LHCN-M2 (cell line): ENCODE results near the gene TMED3. TPM values are rescaled to one million over a fixed set of nuclear protein-coding genes. Genes with fewer than 3 reads are reported as not detected.
"Not testable (repeated sequence)": the region's sequence is repeated elsewhere in the genome, so short reads cannot be mapped to it uniquely, and the experiment has no call there.

Source experiments
- DNase-seq: peaks from one replicate; pipeline ENCODE4 v3.0.0-alpha.2; 2012; ENCODE audit warnings: low read depth
- total RNA-seq: library from RNA; depleted of rRNA; stranded (reverse); fragments of >200 nt; gene quantifications from 2 replicates; pipeline ENCODE4 v1.2.3, GENCODE V29; 2014

The TMED3 gene
- total RNA-seq, 1 experiment from 2014 or later: 126 TPM

DNA sequence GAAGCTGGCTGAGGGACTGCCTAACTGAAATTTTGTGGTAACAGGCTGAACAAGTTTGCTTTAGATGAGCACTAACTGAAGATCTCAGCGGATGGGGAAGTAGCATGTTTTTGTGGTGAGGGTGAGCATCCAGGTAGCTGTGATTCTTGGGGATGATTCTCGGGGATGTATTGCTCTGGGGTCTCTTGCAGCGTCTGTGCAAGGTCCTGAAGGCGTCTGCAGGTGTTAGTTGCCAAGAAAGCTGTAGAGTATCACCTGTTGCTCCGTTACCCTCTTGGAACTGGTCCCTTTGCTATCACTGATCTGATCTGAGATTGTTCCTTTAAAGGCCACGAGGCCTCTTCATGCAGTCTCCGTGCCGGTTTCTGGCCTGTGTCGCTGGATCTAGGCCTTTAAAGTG, 6.0 kb downstream of the TMED3 start:
- no peak for DNase-seq

DNA sequence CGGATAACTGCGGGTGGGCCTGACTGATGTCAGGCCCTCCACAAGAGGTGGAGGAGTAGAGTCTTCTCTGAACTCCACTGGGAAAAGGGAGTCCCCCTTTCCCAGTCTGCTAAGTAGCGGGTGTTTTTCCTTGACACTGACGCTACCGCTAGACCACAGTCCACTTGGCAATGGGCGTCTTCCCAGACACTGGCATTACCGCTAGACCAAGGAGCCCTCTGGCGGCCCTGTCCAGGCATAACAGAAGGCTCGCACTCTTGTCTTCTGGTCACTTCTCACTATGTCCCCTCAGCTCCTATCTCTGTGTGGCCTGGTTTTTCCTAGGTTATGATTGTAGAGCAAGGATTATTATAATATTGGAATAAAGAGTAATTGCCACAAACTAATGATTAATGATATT, 9.1 kb downstream of the TMED3 start:
- not testable (repeated sequence) for DNase-seq

DNA sequence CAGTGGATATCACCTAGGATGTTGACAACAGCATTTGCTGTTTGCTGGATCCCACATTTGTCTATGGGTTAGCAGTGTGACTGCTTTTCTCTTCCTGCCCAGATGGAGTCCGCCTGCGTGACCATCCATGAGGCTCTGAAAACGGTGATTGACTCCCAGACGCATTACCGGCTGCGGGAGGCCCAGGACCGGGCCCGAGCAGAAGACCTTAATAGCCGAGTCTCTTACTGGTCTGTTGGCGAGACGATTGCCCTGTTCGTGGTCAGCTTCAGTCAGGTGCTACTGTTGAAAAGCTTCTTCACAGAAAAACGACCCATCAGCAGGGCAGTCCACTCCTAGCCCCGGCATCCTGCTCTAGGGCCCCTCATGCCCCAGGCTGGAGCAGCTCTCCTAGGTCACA, 11.0 kb downstream of the TMED3 start:
- no peak for DNase-seq

DNA sequence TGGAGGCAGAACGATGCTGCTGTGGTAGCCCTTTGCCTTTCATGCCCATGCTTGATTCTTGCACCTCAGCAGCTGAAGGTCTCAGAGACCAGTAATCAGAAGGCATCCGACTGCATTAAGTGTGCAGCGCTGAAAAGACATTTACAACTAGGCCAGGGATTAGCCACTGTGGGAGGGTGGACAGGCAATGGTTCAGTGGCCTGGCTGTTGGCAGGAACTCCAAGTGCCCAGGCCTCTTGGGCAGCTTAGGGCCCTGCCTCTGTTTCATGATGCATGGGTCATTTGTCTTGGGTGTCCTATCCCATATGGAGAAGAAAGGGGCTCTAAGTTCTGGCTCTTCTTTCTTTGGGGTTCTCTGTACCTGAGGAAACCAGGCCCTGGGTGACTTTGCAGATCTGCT, 11.4 kb downstream of the TMED3 start:
- no peak for DNase-seq

DNA sequence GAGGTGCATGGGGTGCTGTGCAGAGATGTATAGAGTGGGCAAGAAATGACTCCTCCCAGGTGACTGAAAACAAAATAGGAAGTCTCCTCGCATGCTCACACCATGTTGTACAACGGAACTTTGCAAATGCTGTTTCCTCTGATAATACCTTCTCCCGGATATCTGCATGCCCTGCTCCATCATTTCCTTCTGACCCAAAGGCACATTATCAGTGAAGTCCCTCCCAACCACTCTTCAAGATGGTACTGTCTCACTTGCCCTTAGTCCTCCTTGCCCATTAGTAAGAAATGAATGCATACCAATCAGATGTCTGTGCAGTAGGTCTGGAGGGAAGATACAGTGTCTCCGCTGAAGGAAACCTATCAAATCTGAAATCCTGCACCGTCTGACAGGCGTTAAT, 12.0 kb downstream of the TMED3 start:
- no peak for DNase-seq

DNA sequence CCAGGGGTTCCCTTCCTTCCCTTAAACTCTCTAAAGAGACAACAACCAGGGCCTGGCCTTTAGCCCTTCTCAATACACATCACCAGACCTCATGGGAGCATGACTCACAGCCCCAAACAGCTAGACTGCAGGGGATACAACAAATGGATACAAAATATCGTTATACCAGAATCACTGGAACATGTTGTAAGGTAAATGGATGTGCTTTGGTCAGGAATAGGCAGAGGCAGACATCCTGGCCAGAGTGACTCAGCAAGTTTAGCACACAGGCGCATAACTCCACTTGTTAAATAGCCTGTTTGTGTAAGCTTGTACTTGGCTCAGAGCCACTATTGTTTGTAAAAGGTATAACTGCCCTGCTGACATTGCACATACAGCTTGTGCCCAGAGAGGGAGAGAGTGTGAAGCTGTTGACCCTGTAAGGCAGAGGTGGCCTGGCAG, 18.3 kb downstream of the TMED3 start:
- DNase-seq: peak; percentile 92

DNA sequence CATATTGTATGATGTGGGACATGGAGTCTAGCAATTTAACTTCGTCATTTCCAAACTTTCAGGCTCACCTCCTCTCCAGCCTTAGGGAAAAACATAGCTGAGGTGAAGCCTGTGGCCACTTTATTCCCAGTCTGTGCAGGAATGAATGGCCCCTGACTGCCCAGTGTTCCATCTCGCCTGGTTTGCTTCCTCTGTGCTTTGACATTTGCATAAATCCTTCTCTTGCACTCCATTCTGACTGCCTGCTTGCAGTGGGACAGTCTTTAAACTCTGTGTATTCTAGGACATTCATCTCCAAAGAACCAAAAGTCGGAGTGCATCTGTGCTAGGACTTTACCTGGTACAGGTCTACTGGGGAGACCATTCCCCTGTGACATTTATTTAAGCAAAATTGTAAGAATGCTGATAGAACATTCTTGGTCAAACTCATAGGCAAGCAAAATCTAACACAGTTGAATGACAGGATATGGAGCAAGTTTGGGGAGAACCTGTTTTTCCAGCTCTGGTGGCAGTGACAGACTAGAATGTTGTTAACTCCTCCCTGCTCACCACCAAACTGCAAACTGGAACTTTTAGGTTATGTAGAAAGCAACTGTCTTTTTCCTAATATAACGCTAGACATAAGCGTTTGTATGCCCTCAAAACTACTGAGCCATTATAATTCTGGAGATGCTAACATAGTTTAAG, 22.1 kb downstream of the TMED3 start:
- no peak for DNase-seq

DNA sequence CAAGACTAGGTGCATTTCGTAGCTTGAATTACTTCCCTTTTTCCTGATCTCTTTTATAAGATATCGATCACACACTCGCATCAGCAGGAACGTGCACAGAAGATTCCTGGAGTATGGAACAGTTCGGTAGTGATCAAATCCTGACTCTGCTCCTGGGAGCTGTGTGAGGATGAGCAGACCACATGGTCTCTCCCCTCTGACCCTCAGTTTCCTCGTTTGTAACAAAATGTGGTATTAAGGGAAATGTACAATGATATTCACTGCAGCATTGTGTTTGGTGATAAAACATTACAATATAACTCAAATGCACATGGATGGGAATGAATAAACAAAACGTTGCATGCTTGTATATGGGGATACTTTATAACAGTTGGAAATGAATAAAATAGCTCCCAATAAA, 26.7 kb downstream of the TMED3 start:
- no peak for DNase-seq

DNA sequence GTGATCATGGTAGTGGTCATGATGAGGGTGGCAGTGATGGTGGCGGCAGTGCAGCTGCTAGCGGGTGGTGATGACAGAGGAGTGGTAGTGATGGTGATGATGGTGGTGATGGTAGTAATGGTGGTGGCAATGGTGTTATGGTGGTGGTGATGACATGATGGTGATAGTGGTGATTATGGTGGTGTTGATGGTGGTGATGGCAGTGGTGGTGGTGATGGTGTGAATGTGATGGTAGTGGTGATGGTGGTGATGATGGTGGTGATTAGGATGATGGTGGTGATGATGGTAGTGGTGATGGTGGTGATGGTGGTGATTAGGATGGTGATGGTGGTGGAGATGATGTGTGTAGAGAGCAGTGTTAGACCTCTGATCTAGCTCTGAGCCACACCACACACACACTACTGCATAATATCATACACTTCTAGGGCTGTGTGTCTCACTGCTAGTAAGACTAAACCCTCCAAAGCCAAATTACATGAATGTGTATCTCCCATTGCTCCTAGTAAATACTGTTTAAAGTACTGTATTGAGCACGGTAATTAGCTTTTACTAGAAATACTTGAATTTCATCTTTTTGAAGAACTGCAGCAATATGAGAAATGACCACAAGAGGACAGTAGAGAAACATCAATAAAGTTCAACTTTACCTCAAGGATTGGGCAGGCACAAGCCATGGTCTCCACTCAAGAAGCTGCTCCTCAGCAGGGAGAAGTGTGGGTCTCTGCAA, 28.8 kb downstream of the TMED3 start:
- DNase-seq: peak; percentile 40

DNA sequence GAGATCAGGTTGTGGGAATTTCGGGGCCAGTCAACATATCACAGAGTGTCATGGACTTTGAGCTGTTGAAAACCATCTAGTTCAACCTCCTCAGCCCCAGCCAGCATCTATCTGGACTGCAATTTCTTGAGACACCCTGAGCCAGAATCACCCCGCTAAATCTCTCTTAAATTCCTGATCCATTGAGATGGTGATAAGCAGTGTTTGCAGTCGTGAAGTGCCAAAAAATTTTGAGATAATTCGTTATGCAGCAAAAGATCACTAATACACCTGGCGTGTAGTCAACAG, 29.3 kb downstream of the TMED3 start:
- DNase-seq: no peak

DNA sequence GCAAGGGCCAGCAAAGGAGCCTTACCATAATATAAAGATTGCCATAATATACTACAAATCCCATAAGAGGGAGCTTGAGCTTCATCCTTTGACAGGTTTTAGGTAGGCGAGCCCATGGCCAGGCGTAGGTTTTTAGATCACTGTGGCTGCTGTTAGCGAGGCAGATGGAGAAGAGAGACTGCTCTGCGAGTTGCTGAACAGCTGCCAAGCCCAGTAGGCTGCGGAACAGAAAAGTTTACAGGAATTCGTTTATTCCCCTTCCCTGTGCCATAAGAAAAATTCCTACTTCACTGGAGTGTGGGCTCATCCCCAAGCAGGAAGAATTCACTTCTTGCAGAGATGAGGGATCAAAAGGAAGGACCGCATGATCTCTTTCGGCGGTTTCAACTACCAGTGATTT, 30.5 kb downstream of the TMED3 start:
- no peak for DNase-seq

DNA sequence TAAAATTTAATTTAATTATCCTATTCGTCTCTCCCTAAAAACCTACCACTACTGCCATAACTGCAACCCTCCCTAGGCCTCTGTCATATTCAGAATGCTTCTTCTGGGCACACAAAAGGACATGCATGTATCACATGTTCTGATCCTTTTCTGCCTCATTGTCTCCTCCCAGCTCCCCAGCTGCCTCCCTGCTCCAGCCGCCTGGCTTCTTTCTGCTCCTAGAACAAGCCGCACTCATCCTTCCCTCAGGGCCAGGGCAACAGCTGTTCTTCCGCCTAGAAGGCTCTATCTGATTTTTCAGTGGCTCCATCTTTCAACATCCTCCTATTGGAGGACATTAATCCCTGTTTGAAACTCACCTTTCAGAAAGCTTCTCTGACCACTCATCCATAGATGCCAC, 38.6 kb downstream of the TMED3 start:
- DNase-seq: peak; percentile 37

DNA sequence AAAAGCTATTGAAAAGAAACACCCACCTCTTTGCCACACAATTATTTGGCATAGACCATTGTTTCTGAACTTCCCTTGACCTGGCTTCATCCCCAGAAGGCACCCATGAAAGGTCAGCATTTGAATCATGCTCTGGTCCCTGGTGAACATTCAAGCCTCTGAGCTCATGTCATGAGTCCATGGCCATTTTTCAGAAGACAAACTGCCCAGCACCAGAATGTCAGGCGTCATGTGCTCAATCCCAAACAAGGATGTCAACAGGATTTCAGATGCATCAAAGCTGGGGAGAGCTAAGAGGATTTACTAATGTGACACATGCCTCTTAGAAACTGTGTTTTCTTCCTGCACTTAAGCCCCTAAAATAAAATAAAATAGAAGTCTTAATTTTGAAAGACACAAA, 41.3 kb downstream of the TMED3 start:
- DNase-seq: no peak

DNA sequence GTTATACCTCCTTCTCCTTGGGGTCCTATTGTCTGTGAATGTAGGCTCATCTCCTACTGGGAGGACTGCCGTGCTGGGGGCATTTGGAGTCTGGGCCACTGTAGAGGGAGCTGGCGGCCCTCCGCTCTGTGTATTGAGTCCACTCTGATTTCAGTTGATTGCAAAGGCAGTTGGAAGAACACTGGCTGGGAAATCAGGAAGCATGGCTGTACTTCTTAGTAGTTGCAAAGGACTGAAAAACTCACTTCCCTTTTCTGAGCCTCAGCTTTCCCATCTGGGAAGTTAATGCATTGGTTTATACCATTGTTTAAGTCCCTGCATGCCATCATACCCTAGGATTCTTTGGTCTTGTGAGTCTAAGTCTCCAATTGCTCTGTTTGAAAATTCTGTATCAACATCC, 46.7 kb downstream of the TMED3 start:
- DNase-seq: no peak

DNA sequence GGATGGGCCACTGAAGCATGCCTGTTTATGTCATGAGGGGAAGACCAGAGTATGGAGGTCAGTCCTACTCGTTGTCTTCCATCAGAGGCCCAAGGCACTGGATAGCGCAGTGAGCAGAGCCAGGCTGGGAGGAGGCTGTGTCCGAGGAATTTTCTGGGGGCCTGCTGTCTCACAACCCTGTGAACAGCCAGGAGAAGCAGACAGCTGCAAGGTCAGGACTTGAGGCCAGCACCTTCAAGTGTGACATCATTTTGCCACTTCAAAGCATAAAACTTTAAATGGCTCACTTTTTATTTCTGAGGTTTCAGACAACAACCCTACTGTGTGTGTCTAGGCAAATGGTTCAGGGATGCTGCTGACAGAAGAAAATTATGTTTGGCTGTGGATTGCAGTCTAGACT, 47.2 kb downstream of the TMED3 start:
- DNase-seq: no peak

DNA sequence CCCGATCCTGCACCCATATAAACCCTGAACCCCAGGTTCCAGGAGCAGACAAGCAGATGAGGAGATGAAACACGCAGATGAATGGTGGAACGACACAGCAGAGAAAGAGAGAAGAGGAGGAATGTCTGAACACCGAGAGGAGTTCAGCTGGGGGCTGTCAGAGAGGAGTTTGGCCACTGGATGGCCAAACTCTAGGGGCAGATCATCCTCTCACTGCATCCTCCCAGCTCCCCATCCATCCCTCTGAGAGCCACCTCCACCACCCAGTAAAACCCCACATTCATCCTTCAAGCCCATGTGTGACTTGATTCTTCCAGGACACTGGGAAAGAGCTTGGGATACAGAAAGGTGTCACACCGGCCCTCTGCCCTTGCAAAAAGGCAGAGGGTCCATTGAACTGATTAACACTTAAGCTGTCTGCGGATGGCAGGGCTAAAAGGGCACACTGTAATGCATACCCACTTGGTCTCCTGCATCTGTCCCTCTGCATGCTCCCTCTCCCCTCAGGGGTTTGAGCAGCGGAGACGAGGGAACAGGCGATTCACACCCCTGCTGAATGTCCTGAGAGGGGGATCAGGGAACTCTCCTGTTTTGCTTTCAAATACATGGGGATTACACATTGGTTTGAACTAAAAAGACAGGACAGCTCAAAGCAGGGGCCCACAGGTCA, 53.8 kb downstream of the TMED3 start:
- DNase-seq: no peak

DNA sequence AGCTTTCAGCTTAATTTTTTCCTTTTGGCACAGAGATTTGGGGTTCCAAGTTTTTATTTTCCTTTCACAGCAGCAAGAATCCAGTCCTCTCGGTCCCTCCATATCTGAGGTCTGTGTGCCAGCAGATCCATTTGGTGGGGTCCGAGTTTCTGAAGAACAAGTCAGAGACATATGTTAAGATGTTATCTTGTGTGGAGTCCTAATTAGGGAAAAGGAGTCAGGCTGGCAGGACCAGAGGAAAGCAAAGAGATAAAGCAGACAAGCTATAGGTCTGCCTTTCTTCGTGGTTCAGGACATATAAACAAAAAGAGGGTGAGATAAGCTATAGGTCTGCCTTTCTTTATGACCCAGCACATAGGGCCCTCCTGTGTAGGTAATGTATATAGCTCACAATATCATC, 54.9 kb downstream of the TMED3 start:
- no peak for DNase-seq

DNA sequence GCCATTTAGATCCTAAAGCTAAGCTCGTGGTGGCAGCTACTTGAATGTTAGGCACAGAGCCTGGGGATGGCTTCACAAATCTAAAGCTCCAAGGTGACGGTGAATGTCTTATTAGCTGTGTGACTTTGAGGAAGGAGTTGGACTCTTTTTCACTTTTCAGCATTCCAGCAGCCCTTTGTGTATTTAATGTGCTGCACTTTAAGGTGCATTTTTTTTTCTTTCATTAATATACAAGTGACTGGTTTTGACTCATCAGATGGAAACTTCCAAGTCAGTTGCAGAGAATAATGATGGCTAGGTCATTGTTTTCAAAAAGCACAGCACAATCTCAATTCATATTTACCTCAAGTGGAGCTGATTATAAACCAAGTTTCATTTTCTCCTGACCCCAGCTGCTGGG, 55.8 kb downstream of the TMED3 start:
- no peak for DNase-seq

DNA sequence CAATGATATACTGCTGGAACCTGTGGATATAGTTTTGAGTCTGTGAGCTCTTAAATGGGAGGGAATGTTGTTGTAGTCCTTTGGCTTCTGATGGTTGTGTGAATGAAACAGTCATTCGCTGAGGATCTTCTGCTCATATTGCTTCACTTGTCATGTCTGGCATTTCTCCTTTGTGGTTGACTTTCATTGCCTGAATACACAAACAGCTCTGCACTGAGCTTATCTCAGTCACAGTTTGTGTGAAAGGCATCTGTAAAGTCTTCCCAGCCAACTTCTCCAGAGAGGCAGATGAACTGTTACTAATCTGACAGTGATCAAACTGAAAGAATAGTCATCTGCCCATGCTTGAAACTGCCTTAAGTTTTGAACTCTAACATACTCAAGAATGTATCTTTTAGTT, 59.8 kb downstream of the TMED3 start:
- DNase-seq: peak; percentile 11

DNA sequence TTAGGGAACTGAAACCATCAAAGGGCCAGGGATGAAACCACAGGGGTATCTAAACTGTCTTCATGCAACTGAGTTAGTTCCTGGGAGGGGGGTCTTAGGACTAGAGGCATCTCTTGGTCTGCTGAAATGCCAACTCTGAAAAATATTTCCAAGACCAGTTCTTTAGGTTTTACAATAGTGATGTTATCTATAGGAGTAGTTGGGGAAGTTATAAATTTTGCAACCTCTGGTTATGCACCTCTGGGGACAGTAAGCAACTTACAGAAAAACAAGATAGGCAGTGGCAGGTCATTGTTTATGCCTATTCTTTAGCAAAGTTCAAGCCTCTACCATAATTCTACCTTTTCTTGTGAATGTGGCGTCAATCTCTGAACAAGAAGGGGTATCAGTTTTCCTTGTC, 60.7 kb downstream of the TMED3 start:
- no peak for DNase-seq

DNA sequence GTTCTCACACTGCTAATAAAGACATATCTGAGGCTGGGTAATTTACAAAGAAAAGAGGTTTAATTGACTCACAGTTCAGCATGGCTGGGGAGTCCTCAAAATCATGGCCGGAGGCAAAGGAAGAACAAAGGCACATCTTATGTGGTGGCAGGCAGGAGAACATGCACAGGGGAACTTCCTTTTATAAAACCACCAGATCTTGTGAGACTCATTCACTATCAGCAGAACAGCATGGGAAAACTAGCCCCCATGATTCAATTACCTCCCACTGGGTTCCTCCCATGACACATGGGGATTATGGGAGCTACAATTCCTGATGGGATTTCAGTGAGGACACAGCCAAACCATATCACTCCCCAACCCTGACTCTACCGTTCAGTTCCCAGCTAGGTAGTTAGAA, 61.5 kb downstream of the TMED3 start:
- DNase-seq: no peak
